Measurements from ENCODE around the gene RPAP2.

The RPAP2 gene

GRCh38 chr1:92299477-92300150 is 755 bp downstream of the RPAP2 start:
- DNase-seq (ENCODE audit: extremely low read depth, insufficient read length), result no peak
- H3K36me3 ChIP-seq (ENCODE audit: control insufficient read depth, insufficient read depth, low read length), result no peaks in the 10 kb centered on the region; the same call in 1 of the 2 replicates
- TF ChIP-seq, protein P1, sequence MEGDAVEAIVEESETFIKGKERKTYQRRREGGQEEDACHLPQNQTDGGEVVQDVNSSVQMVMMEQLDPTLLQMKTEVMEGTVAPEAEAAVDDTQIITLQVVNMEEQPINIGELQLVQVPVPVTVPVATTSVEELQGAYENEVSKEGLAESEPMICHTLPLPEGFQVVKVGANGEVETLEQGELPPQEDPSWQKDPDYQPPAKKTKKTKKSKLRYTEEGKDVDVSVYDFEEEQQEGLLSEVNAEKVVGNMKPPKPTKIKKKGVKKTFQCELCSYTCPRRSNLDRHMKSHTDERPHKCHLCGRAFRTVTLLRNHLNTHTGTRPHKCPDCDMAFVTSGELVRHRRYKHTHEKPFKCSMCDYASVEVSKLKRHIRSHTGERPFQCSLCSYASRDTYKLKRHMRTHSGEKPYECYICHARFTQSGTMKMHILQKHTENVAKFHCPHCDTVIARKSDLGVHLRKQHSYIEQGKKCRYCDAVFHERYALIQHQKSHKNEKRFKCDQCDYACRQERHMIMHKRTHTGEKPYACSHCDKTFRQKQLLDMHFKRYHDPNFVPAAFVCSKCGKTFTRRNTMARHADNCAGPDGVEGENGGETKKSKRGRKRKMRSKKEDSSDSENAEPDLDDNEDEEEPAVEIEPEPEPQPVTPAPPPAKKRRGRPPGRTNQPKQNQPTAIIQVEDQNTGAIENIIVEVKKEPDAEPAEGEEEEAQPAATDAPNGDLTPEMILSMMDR (IDR thresholded peaks at IDR 0.05; ENCODE audit: insufficient read depth, low read length, poor library complexity, severe bottlenecking), result no peak
- peak overlapping the region; percentile 90 for H3K4me3 ChIP-seq (replicated peaks; ENCODE audit: low read depth, low read length)
- H3K27me3 ChIP-seq (replicated peaks; ENCODE audit: control insufficient read depth, insufficient read depth, low read length), result no peaks in the 10 kb centered on the region

DNA sequence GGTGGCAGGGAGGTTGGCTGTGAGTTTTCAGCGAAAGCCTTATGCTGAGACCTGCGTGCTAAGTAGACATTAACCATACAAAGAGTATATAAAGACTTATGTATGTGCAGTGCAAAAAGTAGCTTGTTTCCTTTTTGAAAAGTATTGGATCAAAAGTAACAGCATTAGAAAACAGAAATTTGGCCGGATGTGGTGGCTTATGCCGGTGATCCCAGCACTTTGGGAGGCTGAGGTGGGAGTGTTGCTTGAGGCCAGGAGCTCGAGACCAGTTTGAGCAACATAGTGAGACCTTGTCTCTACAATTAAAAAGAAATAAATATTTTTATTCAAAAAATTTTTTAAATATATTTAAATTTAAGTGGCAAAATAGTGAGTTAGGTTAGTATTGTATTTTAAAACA is 2.2 kb downstream of the RPAP2 start:
- no peak overlapping the region for H3K4me3 ChIP-seq (replicated peaks; ENCODE audit: low read depth, low read length)
- no peaks in the 10 kb centered on the region for H3K27me3 ChIP-seq (replicated peaks; ENCODE audit: control insufficient read depth, insufficient read depth, low read length)
- peaks cover 2% of the 10 kb centered on the region for H3K36me3 ChIP-seq (ENCODE audit: control insufficient read depth, insufficient read depth, low read length)
- TF ChIP-seq, protein P1 (IDR thresholded peaks at IDR 0.05; ENCODE audit: insufficient read depth, low read length, poor library complexity, severe bottlenecking), result no peak
- no peak for DNase-seq (ENCODE audit: extremely low read depth, insufficient read length)

DNA sequence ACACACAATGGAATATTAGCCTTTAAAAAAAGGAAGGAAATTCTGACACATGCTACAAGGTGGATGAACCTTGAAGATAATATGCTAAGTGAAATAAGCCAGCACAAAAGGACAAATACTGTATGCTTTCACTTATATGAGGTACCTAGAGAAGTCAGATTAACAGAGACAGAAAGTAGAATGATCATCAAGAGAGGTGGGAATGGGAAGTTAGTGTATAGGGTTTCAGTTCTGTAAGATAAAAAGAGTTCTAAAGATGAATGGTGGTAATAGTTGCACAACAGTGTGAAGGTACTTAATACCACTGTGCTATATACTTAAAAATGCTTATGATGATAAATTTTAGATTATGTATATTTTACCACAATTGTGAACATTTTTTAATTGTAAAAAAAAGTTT is 7.2 kb downstream of the RPAP2 start:
- Histone ChIP-seq H3K4me3 (replicated peaks; ENCODE audit: low read depth, low read length) (no peak overlapping the region), H3K36me3 (ENCODE audit: control insufficient read depth, insufficient read depth, low read length) (peaks cover 2% of the 10 kb centered on the region), H3K27me3 (replicated peaks; ENCODE audit: control insufficient read depth, insufficient read depth, low read length) (no peaks in the 10 kb centered on the region)
- DNase-seq (ENCODE audit: extremely low read depth, insufficient read length), result no peak
- TF ChIP-seq, protein P1 (IDR thresholded peaks at IDR 0.05; ENCODE audit: insufficient read depth, low read length, poor library complexity, severe bottlenecking), result no peak

DNA sequence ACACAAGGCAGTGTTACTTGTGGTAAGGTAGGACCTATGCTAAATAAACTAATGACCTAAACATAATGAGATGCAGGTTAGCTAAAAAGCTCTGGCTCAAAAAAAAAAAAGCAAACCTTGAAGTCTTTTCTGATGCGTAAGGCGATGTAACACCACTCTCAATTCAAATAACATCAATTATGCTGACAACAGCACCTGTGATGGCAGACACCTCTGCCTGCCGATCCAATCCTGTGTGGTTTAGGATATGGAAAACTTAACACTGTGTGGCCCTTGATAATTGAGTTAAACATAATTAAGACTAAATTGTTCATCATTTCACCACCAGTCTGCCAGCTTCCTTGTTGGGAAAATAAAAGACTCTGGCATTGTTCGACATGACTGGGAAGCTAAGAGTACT is 9.1 kb downstream of the RPAP2 start:
- no peak for DNase-seq (ENCODE audit: extremely low read depth, insufficient read length)
- no peak overlapping the region for H3K4me3 ChIP-seq (replicated peaks; ENCODE audit: low read depth, low read length)
- TF ChIP-seq, protein P1 (IDR thresholded peaks at IDR 0.05; ENCODE audit: insufficient read depth, low read length, poor library complexity, severe bottlenecking), result no peak
- H3K27me3 ChIP-seq (replicated peaks; ENCODE audit: control insufficient read depth, insufficient read depth, low read length), result no peaks in the 10 kb centered on the region
- peaks cover 2% of the 10 kb centered on the region for H3K36me3 ChIP-seq (ENCODE audit: control insufficient read depth, insufficient read depth, low read length)

- TF ChIP-seq, protein P1 (IDR thresholded peaks at IDR 0.05; ENCODE audit: insufficient read depth, low read length, poor library complexity, severe bottlenecking), result peak; percentile 43
Observed at GRCh38 chr1:92310185-92310597, 11.3 kb downstream of the RPAP2 start.

More at GRCh38 chr1:92310185-92310597, 11.3 kb downstream of the RPAP2 start:
- Histone ChIP-seq H3K36me3 (ENCODE audit: control insufficient read depth, insufficient read depth, low read length) (no peaks in the 10 kb centered on the region; the same call in none of the 2 replicates), H3K4me3 (replicated peaks; ENCODE audit: low read depth, low read length) (no peak overlapping the region), H3K27me3 (replicated peaks; ENCODE audit: control insufficient read depth, insufficient read depth, low read length) (no peaks in the 10 kb centered on the region)
- DNase-seq (ENCODE audit: extremely low read depth, insufficient read length), result no peak
